K562 (cell line): ENCODE results near the gene VSIG10. TPM values are rescaled to one million over a fixed set of nuclear protein-coding genes. Genes with fewer than 3 reads are reported as not detected.

ENCODE experiments used
- ARID1B ChIP-seq: fragments of 450-650 bp; IDR thresholded peaks from 2 replicates; pipeline ENCODE4 v1.6.1; 2016; ENCODE audit warnings: antibody characterized with exemption, mild to moderate bottlenecking, inconsistent platforms
- BMI1 ChIP-seq: fragments of 150-350 bp; IDR thresholded peaks from 2 replicates; pipeline ENCODE4 v1.6.1; 2014; ENCODE audit warnings: low read length
- BRCA1 ChIP-seq, 2 experiments: fragments of 450-650 bp in 1 of 2; sonication (generic) in 1 of 2; formaldehyde crosslinking in 1 of 2; IDR thresholded peaks; 2 replicates each; pipeline versions ENCODE4 v1.5.0 to v1.6.1; 2017 to 2020; ENCODE audit warnings: mild to moderate bottlenecking in 1 of 2, missing genetic modification reagents in 1 of 2
- CBFA2T3 ChIP-seq: fragments of 450-650 bp; IDR thresholded peaks from 2 replicates; pipeline ENCODE4 v1.6.1; 2017
- CCAR2 ChIP-seq: fragments of 200-400 bp; formaldehyde crosslinking; IDR thresholded peaks from 2 replicates; pipeline ENCODE4 v1.6.1; 2017; ENCODE audit warnings: mild to moderate bottlenecking, low read depth, low read length
- DPF2 ChIP-seq: fragments of 450-650 bp; IDR thresholded peaks from 2 replicates; pipeline ENCODE4 v1.6.1; 2016
- IRF9 ChIP-seq: fragments of 450-650 bp; IDR thresholded peaks from 2 replicates; pipeline ENCODE4 v1.6.1; 2016; ENCODE audit warnings: missing biosample characterization, missing genetic modification characterization
- JUN ChIP-seq, 2 experiments: sonication (generic) in 1 of 2; formaldehyde crosslinking in 1 of 2; IDR thresholded peaks; 2 replicates each; pipeline versions ENCODE4 v1.6.1 to v1.8.0; 2012 to 2022; ENCODE audit warnings: borderline replicate concordance in 2 of 2, mild to moderate bottlenecking in 2 of 2, improper control_type of control experiment in 1 of 2, low read depth in 1 of 2, low read length in 1 of 2, missing genetic modification reagents in 1 of 2
- MXD1 ChIP-seq: fragments of 250-450 bp; sonication (Bioruptor Pico); IDR thresholded peaks from 2 replicates; pipeline ENCODE4 v1.8.0; 2021; ENCODE audit warnings: borderline replicate concordance, mild to moderate bottlenecking, moderate library complexity; ENCODE audit not compliant: poor library complexity, severe bottlenecking
- NCOA2 ChIP-seq, 2 experiments: fragments of 450-650 bp; IDR thresholded peaks; 2 replicates each; pipeline ENCODE4 v1.6.1; 2018; ENCODE audit warnings: mild to moderate bottlenecking in 2 of 2, moderate library complexity in 1 of 2; ENCODE audit not compliant: partially characterized antibody in 2 of 2
- NR2C2 ChIP-seq, 2 experiments: fragments of 200-800 bp in 1 of 2; sonication (Bioruptor generic) in 1 of 2; sonication (generic) in 1 of 2; formaldehyde crosslinking in 1 of 2; IDR thresholded peaks; 2 replicates each; pipeline versions ENCODE4 v1.6.1 to v1.8.0; 2016 to 2022; ENCODE audit warnings: mild to moderate bottlenecking in 1 of 2, missing compliant biosample characterization in 1 of 2, missing genetic modification characterization in 1 of 2, missing genetic modification reagents in 1 of 2
- PHF20 ChIP-seq: fragments of 450-650 bp; IDR thresholded peaks from 2 replicates; pipeline ENCODE4 v1.6.1; 2018; ENCODE audit not compliant: partially characterized antibody
- PTBP1 ChIP-seq: fragments of 200-400 bp; formaldehyde crosslinking; IDR thresholded peaks from 2 replicates; pipeline ENCODE4 v1.6.1; 2017; ENCODE audit warnings: low read depth, low read length
- RAD21 ChIP-seq, 2 experiments: fragments of 250-450 bp in 1 of 2; fragments of 450-650 bp in 1 of 2; sonication (Bioruptor Pico) in 1 of 2; formaldehyde crosslinking in 1 of 2; IDR thresholded peaks in 1 of 2; conservative IDR thresholded peaks in 1 of 2; 2 replicates each; pipeline versions ENCODE4 v1.4.0 to v1.8.0; 2020 to 2022; ENCODE audit warnings: mild to moderate bottlenecking in 2 of 2, moderate library complexity in 1 of 2
- RBFOX2 ChIP-seq: fragments of 200-400 bp; formaldehyde crosslinking; IDR thresholded peaks from 2 replicates; pipeline ENCODE4 v1.6.1; 2017; ENCODE audit warnings: low read depth, mild to moderate bottlenecking, low read length, moderate library complexity
- SMARCA5 ChIP-seq: fragments of 450-650 bp; IDR thresholded peaks from 2 replicates; pipeline ENCODE4 v1.6.1; 2016
- STAT5A ChIP-seq: IDR thresholded peaks from 2 replicates; pipeline ENCODE4 v1.6.1; 2012; ENCODE audit warnings: low read length, inconsistent platforms, borderline replicate concordance
- SUPT5H ChIP-seq: fragments of 450-650 bp; IDR thresholded peaks from 2 replicates; pipeline ENCODE4 v1.6.1; 2016
- TBP ChIP-seq: optimal IDR thresholded peaks from 2 replicates; pipeline ENCODE3; 2011; ENCODE audit warnings: low read depth, low read length, improper control_type of control experiment
- TEAD1 ChIP-seq, 2 experiments: fragments of 450-650 bp in 1 of 2; sonication (generic) in 1 of 2; formaldehyde crosslinking; IDR thresholded peaks; 2 replicates each; pipeline versions ENCODE4 v1.4.0 to v1.8.0; 2020 to 2022; ENCODE audit warnings: mild to moderate bottlenecking in 2 of 2, missing genetic modification reagents in 1 of 2
- XRCC5 ChIP-seq: fragments of 200-400 bp; formaldehyde crosslinking; IDR thresholded peaks from 2 replicates; pipeline ENCODE4 v1.6.1; 2017; ENCODE audit warnings: low read depth, mild to moderate bottlenecking, low read length
- YY1 ChIP-seq, 3 experiments: IDR thresholded peaks; 2 replicates each; pipeline ENCODE4 v1.6.1; 2011; ENCODE audit warnings: low read length in 2 of 3, mild to moderate bottlenecking in 2 of 3, moderate library complexity in 2 of 3, borderline replicate concordance in 1 of 3, control low read depth in 1 of 3, low read depth in 1 of 3; ENCODE audit not compliant: insufficient read depth in 3 of 3, insufficient replicate concordance in 2 of 3, control insufficient read depth in 1 of 3, insufficient read length in 1 of 3; ENCODE audit errors: extremely low read depth in 1 of 3
- ZC3H8 ChIP-seq: fragments of 450-650 bp; IDR thresholded peaks from 2 replicates; pipeline ENCODE4 v1.6.1; 2017
- ZNF134 ChIP-seq: fragments of 250-450 bp; sonication (Bioruptor Pico); conservative IDR thresholded peaks from 2 replicates; pipeline ENCODE4 v1.4.0; 2020
- ZNF583 ChIP-seq: fragments of 250-450 bp; sonication (Bioruptor Pico); IDR thresholded peaks from 2 replicates; pipeline ENCODE4 v1.4.0; 2020
- ZNF589 ChIP-seq: fragments of 200-800 bp; sonication (Bioruptor generic); IDR thresholded peaks from 2 replicates; pipeline ENCODE4 v1.6.1; 2016; ENCODE audit warnings: low read depth, missing genetic modification characterization, missing compliant biosample characterization
- ZNF77 ChIP-seq: fragments of 250-450 bp; sonication (Bioruptor Pico); IDR thresholded peaks from 2 replicates; pipeline ENCODE4 v1.5.0; 2020
- polyA plus RNA-seq, 8 experiments: library from polyadenylated mRNA; depleted of rRNA in 4 of 8; stranded (reverse) in 5 of 8; unstranded in 3 of 8; fragments of >200 nt; fragmentation: Nextera tagmentation in 2 of 8; fragmentation: Illumina TruSeq in 1 of 8; extraction: Ambion mirVana in 2 of 8; extraction: Trizol in 1 of 8; gene quantifications; 2 replicates each; pipeline versions ENCODE4 v1.2.1 to v1.2.3, GENCODE V29; 2011 to 2014; ENCODE audit warnings: inconsistent platforms in 1 of 8, missing spikeins in 1 of 8
- total RNA-seq, 7 experiments: library from RNA; depleted of rRNA in 6 of 7; stranded (reverse); fragments of >200 nt in 6 of 7; fragmentation: Illumina TruSeq in 2 of 7; extraction: Trizol in 2 of 7; gene quantifications; 2 replicates each; pipeline versions ENCODE4 v1.2.1 to v1.2.3, GENCODE V29; 2011 to 2021; ENCODE audit warnings: low replicate concordance in 1 of 7

VSIG10 gene
- total and polyA plus RNA-seq, 9 of the 15 experiments (the other 6 are each of a cell fraction or from before 2014, with no cell fraction given): 4.1 to 8.8 (median 4.7) TPM

- TF ChIP-seq BRCA1 (IDR thresholded peaks at IDR 0.05): no peak
- no peak for TF ChIP-seq BRCA1 (CRISPR knock-in tag; IDR thresholded peaks at IDR 0.05)
- TF ChIP-seq ZNF589 (CRISPR knock-in tag): no peak
- TF ChIP-seq ZC3H8: no peak
- TF ChIP-seq ZNF77: no peak
- no peak for TF ChIP-seq ZNF583 (CRISPR knock-in tag)
- peak; percentile 58 for TF ChIP-seq DPF2
- TF ChIP-seq PTBP1: no peak
- no peak for TF ChIP-seq NCOA2 (IDR thresholded peaks at IDR 0.05; ENCODE audit: partially characterized antibody in 2 of 2)
- no peak for TF ChIP-seq BMI1
- no peak for TF ChIP-seq CBFA2T3
- peak; percentile 37 for TF ChIP-seq TBP
- no peak for TF ChIP-seq XRCC5
- TF ChIP-seq JUN (IDR thresholded peaks at IDR 0.05; ENCODE audit: borderline replicate concordance, low read depth, low read length): no peak
- TF ChIP-seq JUN (CRISPR knock-in tag; IDR thresholded peaks at IDR 0.05; ENCODE audit: borderline replicate concordance): no peak
- TF ChIP-seq NR2C2 (CRISPR knock-in tag; IDR thresholded peaks at IDR 0.05): no peak
- peak; percentile 35 for TF ChIP-seq NR2C2 (tag; IDR thresholded peaks at IDR 0.05)
- TF ChIP-seq ARID1B: peak; percentile 38
- TF ChIP-seq RBFOX2: peak; percentile 57
- no peak for TF ChIP-seq ZNF134 (CRISPR knock-in tag)
- no peak for TF ChIP-seq MXD1 (CRISPR knock-in tag)
- no peak for TF ChIP-seq TEAD1 (CRISPR knock-in tag; IDR thresholded peaks at IDR 0.05)
- peak; percentile 81 for TF ChIP-seq SUPT5H
- TF ChIP-seq IRF9 (tag): no peak
- peak in 1 of 3 experiments; percentile 29 for TF ChIP-seq YY1 (IDR thresholded peaks at IDR 0.05; ENCODE audit: borderline replicate concordance in 1 of 3, control insufficient read depth in 1 of 3, extremely low read depth in 1 of 3, insufficient read depth in 3 of 3, insufficient read length in 1 of 3, insufficient replicate concordance in 2 of 3, low read depth in 1 of 3, low read length in 2 of 3)
- TF ChIP-seq STAT5A: no peak
- TF ChIP-seq SMARCA5: no peak
- TF ChIP-seq CCAR2: no peak
- no peak for TF ChIP-seq PHF20
- TF ChIP-seq RAD21 (CRISPR knock-in tag; conservative IDR thresholded peaks at IDR 0.05 in 1 of 2, IDR thresholded peaks at IDR 0.05 in 1 of 2): no peak
Observed at GRCh38 chr12:118061011-118061872, 42.6 kb downstream of the VSIG10 start, which contains the start of gene WSB2 (continued).
